HCT116 (cell line): ENCODE results near the gene UPK2. TPM values are rescaled to one million over a fixed set of nuclear protein-coding genes. Genes with fewer than 3 reads are reported as not detected.

Experiments used
- ATAC-seq: fragments of 200-7000 bp; cut with Tn5 transposase; 2 replicates; pipeline ENCODE4 v1.9.1; 2020; ENCODE audit warnings: mild to moderate bottlenecking, moderate library complexity
- BruUV-seq: library from RNA; stranded (reverse); fragments of 400-500 nt; replicated peaks from 2 replicates; lab custom pipeline; 2021; lab: Mats Ljungman, UMichigan
- CTCF ChIA-PET: fragments of 300-600 bp; sonication (Branson Sonifier 250); formaldehyde crosslinking; loops from one replicate; lab custom pipeline; 2021; ENCODE audit warnings: antibody characterized with exemption; lab: Charles Lee
- POLR2A ChIA-PET: fragments of 300-600, 350-600 bp; sonication (Branson Sonifier 250); formaldehyde crosslinking; loops from one replicate; lab custom pipeline; 2021; ENCODE audit warnings: antibody characterized with exemption; lab: Charles Lee
- RAD21 ChIA-PET, 2 experiments: fragments of 300-600 bp; sonication (Branson Sonifier 250); formaldehyde crosslinking; loops; one replicate each; lab custom pipeline; 2023; ENCODE audit warnings: low total read pairs in 2 of 2; ENCODE audit not compliant: uncharacterized antibody in 2 of 2, unreplicated experiment in 2 of 2, low non-redundant PET in 1 of 2; lab: Charles Lee
- DNase-seq: peaks from one replicate; pipeline ENCODE4 v3.0.0-alpha.2; 2010; ENCODE audit warnings: low read depth, low spot score
- H2AFZ ChIP-seq: fragments of 200-600 bp; shearing (Covaris generic), sonication (generic); 2 replicates; pipeline ENCODE4 v1.6.1; 2017; ENCODE audit warnings: low read depth, mixed run types, mixed read lengths, antibody characterized with exemption, low read length; ENCODE audit not compliant: poor library complexity, severe bottlenecking
- H3K27ac ChIP-seq: 2 replicates; pipeline ENCODE4 v1.5.1; 2012; ENCODE audit warnings: low read depth, low read length
- H3K27me3 ChIP-seq: fragments of 200-600 bp; sonication (generic); 2 replicates; pipeline ENCODE4 v1.6.1; 2016; ENCODE audit warnings: mixed run types, low read length, mixed read lengths; ENCODE audit not compliant: insufficient read depth
- H3K36me3 ChIP-seq, 2 experiments: fragments of 200-500 bp in 1 of 2; fragments of 200-600 bp in 1 of 2; sonication (Bioruptor generic) in 1 of 2; sonication (generic) in 1 of 2; 2 replicates each; pipeline versions ENCODE4 v1.5.1 to v1.6.1; 2014 to 2016; ENCODE audit warnings: low read length in 2 of 2, inconsistent platforms in 1 of 2, mixed read lengths in 1 of 2, mixed run types in 1 of 2; ENCODE audit not compliant: insufficient read depth in 2 of 2, control insufficient read depth in 1 of 2
- H3K4me1 ChIP-seq, 2 experiments: fragments of 200-600 bp in 1 of 2; sonication (generic) in 1 of 2; 2 replicates each; pipeline versions ENCODE4 v1.5.1 to v1.6.1; 2012 to 2017; ENCODE audit warnings: low read length in 2 of 2, inconsistent platforms in 1 of 2, mild to moderate bottlenecking in 1 of 2, mixed read lengths in 1 of 2, mixed run types in 1 of 2, moderate library complexity in 1 of 2; ENCODE audit not compliant: insufficient read depth in 2 of 2, control insufficient read depth in 1 of 2
- H3K4me2 ChIP-seq: fragments of 200-600 bp; sonication (generic); 2 replicates; pipeline ENCODE4 v1.6.1; 2017; ENCODE audit warnings: mixed run types, low read length, mixed read lengths
- H3K4me3 ChIP-seq, 2 experiments: fragments of 200-600 bp in 1 of 2; sonication (generic) in 1 of 2; replicated peaks in 1 of 2; 2 replicates each; pipeline ENCODE4 v1.5.1; 2011 to 2016; ENCODE audit warnings: low read length in 2 of 2, control low read depth in 1 of 2, low read depth in 1 of 2, mild to moderate bottlenecking in 1 of 2, mixed read lengths in 1 of 2, mixed run types in 1 of 2
- H3K79me2 ChIP-seq: fragments of 200-600 bp; sonication (generic); 2 replicates; pipeline ENCODE4 v1.6.1; 2017; ENCODE audit warnings: mild to moderate bottlenecking, mixed run types, low read length, moderate library complexity, mixed read lengths; ENCODE audit not compliant: insufficient read depth
- H3K9ac ChIP-seq: fragments of 200-600 bp; sonication (generic); 2 replicates; pipeline ENCODE4 v1.6.1; 2016; ENCODE audit warnings: low read length, mixed read lengths
- H3K9me2 ChIP-seq: fragments of 200-600 bp; sonication (generic), shearing (Covaris generic); 2 replicates; pipeline ENCODE4 v1.6.1; 2017; ENCODE audit warnings: mixed run types, mild to moderate bottlenecking, moderate library complexity; ENCODE audit not compliant: insufficient read depth
- H3K9me3 ChIP-seq, 2 experiments: fragments of 200-500 bp in 1 of 2; fragments of 200-600 bp in 1 of 2; sonication (Bioruptor generic) in 1 of 2; sonication (generic) in 1 of 2; 2 replicates each; pipeline ENCODE4 v1.6.1; 2014 to 2017; ENCODE audit warnings: low read length in 2 of 2, mixed read lengths in 2 of 2, inconsistent platforms in 1 of 2, low read depth in 1 of 2, mild to moderate bottlenecking in 1 of 2, mixed run types in 1 of 2, moderate library complexity in 1 of 2; ENCODE audit not compliant: control insufficient read depth in 1 of 2, insufficient read depth in 1 of 2
- H4K20me1 ChIP-seq: fragments of 200-600 bp; sonication (generic), shearing (Covaris generic); 2 replicates; pipeline ENCODE4 v1.6.1; 2017; ENCODE audit warnings: mixed run types, mild to moderate bottlenecking, moderate library complexity; ENCODE audit not compliant: insufficient read depth
- CBX3 ChIP-seq: IDR thresholded peaks from 2 replicates; pipeline ENCODE4 v1.6.1; 2012; ENCODE audit warnings: low read depth
- EGR1 ChIP-seq: IDR thresholded peaks from 2 replicates; pipeline ENCODE4 v1.6.1; 2012; ENCODE audit warnings: low read depth
- ELF1 ChIP-seq: IDR thresholded peaks from 2 replicates; pipeline ENCODE4 v1.6.1; 2012; ENCODE audit warnings: low read depth, borderline replicate concordance
- EZH2 ChIP-seq: fragments of 200-600 bp; sonication (generic); IDR thresholded peaks from 2 replicates; pipeline ENCODE4 v1.6.1; 2017; ENCODE audit warnings: antibody characterized with exemption, mixed run types
- JUND ChIP-seq: IDR thresholded peaks from 2 replicates; pipeline ENCODE4 v1.6.1; 2012
- POLR2A ChIP-seq: IDR thresholded peaks from 2 replicates; pipeline ENCODE4 v1.7.0; 2011; ENCODE audit warnings: borderline replicate concordance; ENCODE audit not compliant: insufficient read depth, insufficient read length; ENCODE audit errors: extremely low read depth
- POLR2AphosphoS5 ChIP-seq: IDR thresholded peaks from 2 replicates; pipeline ENCODE4 v1.6.1; 2011; ENCODE audit warnings: mild to moderate bottlenecking, low read depth, low read length, moderate library complexity
- RAD21 ChIP-seq: IDR thresholded peaks from 2 replicates; pipeline ENCODE4 v1.6.1; 2012; ENCODE audit warnings: low read depth, mild to moderate bottlenecking
- SIN3A ChIP-seq: IDR thresholded peaks from 2 replicates; pipeline ENCODE4 v1.6.1; 2012; ENCODE audit warnings: low read depth
- TCF7L2 ChIP-seq: IDR thresholded peaks from 2 replicates; pipeline ENCODE4 v1.7.0; 2011; ENCODE audit warnings: borderline replicate concordance, inconsistent platforms; ENCODE audit not compliant: insufficient read depth, insufficient read length; ENCODE audit errors: extremely low read depth
- intact Hi-C: fragments of 100-400 bp; cut with micrococcal nuclease; formaldehyde crosslinking; loops from 2 replicates; pipeline ENCODE4 v1.10.0; 2022
- total RNA-seq: library from RNA; stranded (reverse); gene quantifications from one replicate; pipeline ENCODE4 v1.2.1, GENCODE V29; 2021; ENCODE audit not compliant: unreplicated experiment
- TF ChIP-seq, protein P1 (sequence below): IDR thresholded peaks from 2 replicates; pipeline ENCODE4 v1.6.1; 2011; ENCODE audit warnings: mild to moderate bottlenecking, low read length, moderate library complexity; ENCODE audit not compliant: insufficient replicate concordance; ENCODE audit errors: extremely low read depth

The UPK2 gene
- total RNA-seq, 1 experiment from 2014 or later = 0.42 TPM

DNA sequence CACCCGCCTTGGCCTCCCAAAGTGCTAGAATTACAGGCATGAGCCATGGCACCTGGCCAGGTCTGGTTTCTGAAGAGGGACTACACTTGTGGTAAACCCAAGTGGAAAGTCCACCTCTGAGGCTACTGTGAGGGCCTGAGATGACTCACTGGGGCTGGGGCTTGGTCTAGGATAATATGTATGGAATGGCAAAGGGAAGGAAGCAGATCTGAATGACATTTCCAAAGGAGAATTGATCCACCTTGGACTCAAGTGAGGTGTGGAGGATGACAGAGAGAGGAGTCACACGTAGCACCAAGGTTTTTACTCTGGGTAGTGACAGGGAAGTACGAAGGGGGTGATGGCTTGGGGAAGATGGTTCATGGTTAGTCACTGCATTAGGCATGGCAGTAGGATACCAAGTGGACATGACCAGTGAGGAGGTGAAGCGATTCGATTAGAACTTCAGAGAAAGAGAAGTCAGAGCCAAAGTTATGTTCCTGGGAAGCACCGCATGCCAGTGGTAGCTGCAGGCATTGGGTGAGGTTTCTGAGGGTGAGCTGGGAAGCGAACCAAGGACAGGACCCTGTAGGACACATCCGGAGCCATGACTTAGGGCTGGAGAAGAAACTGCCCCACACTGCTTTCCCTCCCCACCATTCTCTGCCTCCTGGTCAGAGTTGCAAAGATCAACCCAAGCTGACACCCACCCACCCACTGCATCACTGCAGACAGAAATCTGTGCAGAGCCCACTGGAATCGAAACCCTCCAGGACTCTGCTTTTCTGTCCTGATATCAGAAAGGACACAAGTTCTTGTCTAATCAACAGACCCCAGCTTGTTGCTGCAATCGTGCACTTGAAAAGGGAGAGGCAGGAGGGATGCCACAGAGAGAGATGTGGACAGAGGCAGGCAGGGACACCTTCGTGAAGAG lies 17.4 kb upstream of the UPK2 start:
- no peaks in the 10 kb centered on the region for H3K79me2 ChIP-seq
- no TSS peak for BruUV-seq
- RAD21 ChIA-PET = no interaction called here
- H3K4me3 ChIP-seq = no peak overlapping the region
- peak overlapping the region; percentile 47 for H3K27ac ChIP-seq
- H3K4me1 ChIP-seq = peaks cover 19 to 30% of the 10 kb centered on the region in 2 experiments
- peak overlapping the region; percentile 52 for H3K4me2 ChIP-seq
- DNase-seq (peak; percentile 94), ATAC-seq (peak; percentile 89)
- intact Hi-C loops = no loop called here
- H2AFZ ChIP-seq = no peak overlapping the region
- no peak overlapping the region for H3K9ac ChIP-seq
- no peaks in the 10 kb centered on the region for H4K20me1 ChIP-seq
- no peaks in the 10 kb centered on the region for H3K9me3 ChIP-seq
- H3K36me3 ChIP-seq = no peaks in the 10 kb centered on the region
- POLR2A ChIA-PET = interaction anchor here (1.2 kb wide), 1 partner anchor 29 kb away, joined by 3 read pairs; no protein-coding TSS in a partner anchor
- no peaks in the 10 kb centered on the region for H3K9me2 ChIP-seq
- CTCF ChIA-PET = interaction anchor here (0.9 to 1.0 kb wide), 2 partner anchors 9 to 30 kb away, joined by 3 to 4 read pairs; no protein-coding TSS in a partner anchor
- no peaks in the 10 kb centered on the region for H3K27me3 ChIP-seq
- peak; percentile 53 for TF ChIP-seq POLR2AphosphoS5
- TF ChIP-seq TCF7L2 = no peak
- TF ChIP-seq EGR1 = no peak

DNA sequence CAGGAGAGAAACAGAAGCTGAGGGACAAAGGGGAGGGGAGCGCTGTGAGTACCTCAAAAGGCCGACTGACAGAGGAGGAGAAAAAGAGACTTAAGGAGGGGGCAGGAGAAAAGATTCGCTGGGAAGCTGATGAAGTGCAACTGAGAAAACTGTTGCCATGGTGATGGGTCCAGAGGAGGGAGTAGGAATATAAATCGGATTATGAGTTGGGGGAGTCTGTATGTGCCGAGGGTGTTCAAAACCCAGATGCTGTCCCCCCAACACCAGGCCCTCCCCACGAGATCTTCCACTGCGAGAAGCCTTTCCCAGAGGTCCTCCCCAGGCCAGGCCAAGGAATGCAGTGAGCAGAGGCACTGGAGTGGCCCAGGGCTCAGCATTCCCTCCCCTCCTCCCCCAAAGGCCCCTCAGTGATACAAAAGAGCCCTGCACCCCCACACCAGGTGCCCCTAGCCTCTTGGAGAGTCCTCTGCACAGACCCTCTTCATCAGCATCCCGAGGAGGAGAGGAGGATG lies 16.6 kb upstream of the UPK2 start:
- H3K27me3 ChIP-seq = no peaks in the 10 kb centered on the region
- H3K4me3 ChIP-seq = no peak overlapping the region
- peaks cover 19 to 29% of the 10 kb centered on the region in 2 experiments for H3K4me1 ChIP-seq
- H3K4me2 ChIP-seq = peak overlapping the region; percentile 52
- H3K9me2 ChIP-seq = no peaks in the 10 kb centered on the region
- H3K9me3 ChIP-seq = no peaks in the 10 kb centered on the region
- H3K79me2 ChIP-seq = no peaks in the 10 kb centered on the region
- H2AFZ ChIP-seq = no peak overlapping the region
- BruUV-seq = no TSS peak
- ATAC-seq = no peak
- no peaks in the 10 kb centered on the region for H3K36me3 ChIP-seq
- no peak overlapping the region for H3K9ac ChIP-seq
- TF ChIP-seq JUND (no peak), CBX3 (no peak), POLR2A (no peak), RAD21 (no peak), EGR1 (no peak), EZH2 (no peak), ELF1 (no peak), SIN3A (no peak)
- TF ChIP-seq, protein P1, sequence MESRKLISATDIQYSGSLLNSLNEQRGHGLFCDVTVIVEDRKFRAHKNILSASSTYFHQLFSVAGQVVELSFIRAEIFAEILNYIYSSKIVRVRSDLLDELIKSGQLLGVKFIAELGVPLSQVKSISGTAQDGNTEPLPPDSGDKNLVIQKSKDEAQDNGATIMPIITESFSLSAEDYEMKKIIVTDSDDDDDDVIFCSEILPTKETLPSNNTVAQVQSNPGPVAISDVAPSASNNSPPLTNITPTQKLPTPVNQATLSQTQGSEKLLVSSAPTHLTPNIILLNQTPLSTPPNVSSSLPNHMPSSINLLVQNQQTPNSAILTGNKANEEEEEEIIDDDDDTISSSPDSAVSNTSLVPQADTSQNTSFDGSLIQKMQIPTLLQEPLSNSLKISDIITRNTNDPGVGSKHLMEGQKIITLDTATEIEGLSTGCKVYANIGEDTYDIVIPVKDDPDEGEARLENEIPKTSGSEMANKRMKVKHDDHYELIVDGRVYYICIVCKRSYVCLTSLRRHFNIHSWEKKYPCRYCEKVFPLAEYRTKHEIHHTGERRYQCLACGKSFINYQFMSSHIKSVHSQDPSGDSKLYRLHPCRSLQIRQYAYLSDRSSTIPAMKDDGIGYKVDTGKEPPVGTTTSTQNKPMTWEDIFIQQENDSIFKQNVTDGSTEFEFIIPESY = no peak
- TF ChIP-seq, all 23 proteins: peak for 0
- DNase-seq = no peak
- intact Hi-C loops = no loop called here
- no peak overlapping the region for H3K27ac ChIP-seq
- no peaks in the 10 kb centered on the region for H4K20me1 ChIP-seq
- ChIA-PET CTCF (interaction anchor here (0.9 to 1.0 kb wide), 2 partner anchors 9 to 31 kb away, joined by 3 to 4 read pairs; no protein-coding TSS in a partner anchor), POLR2A (interaction anchor here (1.2 kb wide), 1 partner anchor 30 kb away, joined by 3 read pairs; no protein-coding TSS in a partner anchor), RAD21 (no interaction called here)
